HG03442 (cell line): ENCODE results near the gene GPS1.

ENCODE experiments used
- ATAC-seq: cut with Tn5 transposase; IDR thresholded peaks from one replicate; pipeline ENCODE4 v1.9.1; 2021; ENCODE audit warnings: mild to moderate bottlenecking, moderate library complexity; ENCODE audit not compliant: unreplicated experiment

GPS1 gene

DNA sequence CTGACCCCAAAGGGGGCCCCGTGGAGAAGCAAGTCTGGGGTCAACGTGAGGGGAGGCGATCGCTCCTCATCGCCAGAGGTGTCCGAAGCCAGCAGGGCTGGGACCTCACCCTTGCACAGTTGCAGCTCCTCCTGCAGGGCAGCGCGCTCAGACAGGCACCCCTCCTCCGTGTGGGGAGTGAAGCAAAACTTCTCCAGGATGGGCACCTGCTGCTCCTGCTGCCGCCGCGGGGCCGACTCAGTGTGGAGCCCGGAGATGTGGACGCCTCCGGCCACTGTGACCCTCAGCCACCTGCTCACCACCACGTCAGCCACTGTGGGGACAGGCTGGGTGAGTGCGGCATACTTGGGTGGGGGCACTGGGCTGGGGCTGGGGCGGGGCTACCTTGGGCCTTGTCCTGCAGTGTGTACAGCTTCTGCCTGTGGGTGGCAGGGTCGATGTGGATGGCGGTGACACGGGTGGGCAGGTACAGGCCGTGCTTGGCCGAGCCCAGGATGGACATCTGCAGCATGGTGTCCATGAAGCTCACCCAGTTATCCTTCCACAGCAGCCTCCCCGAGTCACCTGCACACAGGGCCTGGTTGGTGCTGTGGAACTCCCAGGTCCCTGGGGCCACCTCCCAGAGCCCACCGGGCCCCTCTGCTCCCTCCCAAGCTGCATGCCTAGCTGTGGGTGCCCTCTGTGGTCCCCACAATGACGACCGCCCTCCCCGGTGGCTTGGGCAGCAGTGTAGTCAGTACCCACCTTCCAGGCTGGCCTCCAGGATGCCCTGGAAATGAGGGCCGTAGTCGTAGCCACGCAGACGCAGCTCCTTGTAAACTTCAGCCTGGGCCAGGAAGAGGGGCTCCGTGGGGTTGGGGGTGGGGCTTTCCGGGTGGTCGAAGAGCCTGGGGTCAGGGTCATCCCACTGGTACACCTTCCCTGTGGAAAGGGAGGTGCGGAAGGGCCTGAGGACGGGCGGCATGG lies 35.5 kb downstream of the GPS1 start:
- no peak for ATAC-seq

DNA sequence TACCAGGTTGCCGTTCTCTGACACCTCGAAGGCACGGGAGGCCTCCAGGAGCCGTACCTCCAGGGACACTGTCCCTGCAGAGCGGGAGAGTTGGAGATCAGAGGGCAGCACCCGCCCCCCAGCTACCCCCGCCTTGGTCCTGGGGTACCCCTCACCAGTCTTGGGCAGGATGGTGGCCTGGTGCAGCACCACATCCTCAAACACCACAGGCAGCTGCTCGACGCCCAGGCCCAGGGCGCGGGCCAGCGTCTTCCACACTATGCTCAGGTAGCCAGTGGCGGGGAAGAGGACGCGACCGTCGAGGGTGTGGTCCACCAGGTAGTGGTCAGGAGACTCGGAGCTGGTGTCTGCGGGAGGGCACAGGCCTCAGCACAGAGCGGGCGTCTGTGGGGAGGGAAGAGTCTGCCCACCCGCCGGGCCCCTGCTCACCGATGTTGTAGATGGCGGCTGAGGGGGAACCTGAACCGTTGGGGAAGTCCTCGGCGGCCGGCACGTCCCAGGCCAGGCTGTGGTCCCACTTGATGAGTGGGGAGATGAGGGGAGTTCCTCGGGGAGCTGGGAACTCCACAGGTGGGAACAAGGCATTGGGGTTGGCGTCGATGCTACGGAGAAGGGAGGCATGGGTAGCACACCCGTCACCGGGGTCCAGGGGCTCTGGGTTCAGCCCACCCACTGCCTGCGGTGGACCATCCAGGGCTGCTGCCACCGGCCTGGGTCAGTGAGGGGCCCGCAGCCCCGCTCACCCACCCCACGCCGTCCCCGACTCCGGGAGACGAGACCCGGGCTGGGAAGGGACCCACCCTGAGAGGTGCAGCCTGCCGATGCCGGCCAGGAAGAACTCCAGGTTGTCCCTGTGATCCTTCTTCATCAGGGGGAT lies 36.5 kb downstream of the GPS1 start:
- no peak for ATAC-seq

- ATAC-seq: no peak
Measured at GRCh38 chr17:82088838-82089722, 37.4 kb downstream of the GPS1 start.

DNA sequence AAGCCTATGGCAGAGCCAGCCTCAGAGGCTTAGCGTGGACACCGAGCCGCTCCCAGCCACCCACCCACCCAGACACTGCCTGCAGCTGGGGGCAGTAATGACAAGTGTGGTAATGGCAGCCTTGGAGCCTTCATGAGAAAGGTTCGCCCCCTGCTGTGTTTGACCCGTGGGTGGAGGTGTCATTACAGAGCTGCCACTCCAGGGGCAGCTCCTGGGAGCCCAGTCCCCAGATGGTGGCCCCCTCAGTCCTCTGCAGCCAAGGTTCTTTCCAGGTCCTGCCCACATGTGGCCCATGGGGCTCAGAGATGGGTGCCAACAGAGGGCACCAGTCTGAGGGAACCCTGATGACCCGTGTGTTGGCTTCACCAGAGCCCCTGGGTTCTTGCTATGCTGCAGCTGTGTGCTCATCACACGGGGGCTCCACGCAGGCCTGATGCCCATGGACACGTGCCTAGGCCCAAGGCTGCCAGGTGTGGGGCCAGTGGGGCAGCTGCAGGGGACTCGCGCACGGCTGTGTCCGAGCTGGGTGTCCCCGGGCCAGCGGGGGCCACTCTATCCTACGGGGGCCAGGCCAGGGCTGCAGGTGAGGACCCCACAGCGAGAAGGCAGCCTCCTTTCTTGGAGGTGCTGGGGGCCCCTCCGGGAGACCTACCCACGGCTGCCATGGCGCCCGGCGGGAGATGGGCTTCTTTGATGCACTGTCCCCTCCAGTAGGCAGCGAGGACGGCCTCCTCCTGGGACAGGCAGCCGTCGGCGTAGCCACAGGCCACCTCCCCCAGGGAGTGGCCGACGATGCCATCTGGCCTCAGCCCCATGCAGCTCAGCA lies 38.2 kb downstream of the GPS1 start:
- ATAC-seq: no peak

DNA sequence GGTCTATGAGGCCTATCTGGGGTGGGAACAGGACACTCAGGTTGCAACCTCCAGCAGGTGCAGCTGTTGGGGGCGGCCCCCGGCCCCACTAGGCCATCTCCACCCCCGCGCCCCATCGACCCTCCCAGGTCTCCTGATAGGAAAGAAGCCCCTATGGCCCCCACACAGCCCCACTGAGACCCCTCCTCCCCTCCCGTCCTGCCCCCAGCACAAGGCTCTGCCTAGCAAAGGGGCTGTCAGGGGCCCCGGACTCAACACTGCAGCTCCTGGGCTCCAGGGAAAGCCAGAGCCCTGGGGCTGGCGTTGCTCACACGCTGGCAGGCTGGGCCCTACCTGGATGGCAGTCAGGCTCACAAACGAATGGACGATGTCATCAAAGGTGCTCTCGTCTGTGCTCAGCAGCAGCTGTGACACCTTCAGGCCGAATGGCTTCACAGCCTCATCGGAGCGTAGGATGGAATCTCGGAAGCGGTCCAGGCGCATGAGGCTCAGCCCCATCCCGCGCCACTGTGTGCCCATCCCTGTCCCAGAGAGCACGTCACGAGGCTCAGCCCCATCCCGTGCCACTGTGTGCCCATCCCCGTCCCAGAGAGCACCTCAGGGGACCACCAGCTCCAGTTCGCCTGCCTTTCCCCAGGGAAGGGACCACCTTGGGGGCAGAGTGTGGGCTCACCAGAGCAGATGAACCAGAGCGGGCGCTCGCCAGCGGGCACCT lies 39.0 kb downstream of the GPS1 start:
- no peak for ATAC-seq

DNA sequence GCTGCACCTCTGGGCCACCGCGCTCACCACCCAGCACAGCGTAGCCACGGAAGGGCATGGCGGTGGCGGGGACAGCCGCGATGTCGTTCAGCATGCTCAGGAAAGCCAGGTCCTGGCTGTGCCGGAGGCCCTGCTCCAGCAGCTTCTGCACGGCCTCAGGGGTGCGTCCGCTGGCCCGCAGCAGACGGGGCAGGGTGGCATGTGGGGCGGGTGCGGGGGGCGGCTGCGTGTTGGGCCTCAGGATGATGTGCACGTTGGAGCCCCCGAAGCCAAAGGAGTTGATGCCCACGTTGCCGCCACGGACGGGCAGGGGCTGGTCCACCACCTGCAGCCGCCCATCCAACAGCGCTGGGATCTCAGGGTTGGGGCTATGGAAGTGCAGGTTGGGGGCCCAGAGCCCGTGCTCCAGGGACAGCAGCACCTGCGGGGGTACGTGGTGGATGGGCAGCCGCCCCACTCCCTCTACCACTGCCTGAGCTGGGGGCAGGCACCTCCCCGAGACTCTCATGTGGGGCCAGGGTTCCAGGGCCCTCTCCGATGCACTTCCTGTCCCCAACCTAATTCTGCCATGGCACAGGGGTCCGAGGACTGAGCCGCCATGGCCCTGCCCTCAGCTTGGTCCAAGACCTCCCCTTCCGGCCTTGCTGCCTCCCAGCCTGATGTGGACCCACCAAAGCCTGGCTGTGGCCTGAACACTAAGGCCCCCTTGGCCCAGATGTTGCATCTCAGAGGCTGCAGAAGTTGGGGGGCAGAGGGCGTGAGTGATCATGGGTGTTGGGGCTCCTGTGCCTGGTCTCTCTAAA lies 39.8 kb downstream of the GPS1 start:
- no peak for ATAC-seq

- no peak for ATAC-seq
Measured at GRCh38 chr17:82092094-82092586, 40.4 kb downstream of the GPS1 start.

DNA sequence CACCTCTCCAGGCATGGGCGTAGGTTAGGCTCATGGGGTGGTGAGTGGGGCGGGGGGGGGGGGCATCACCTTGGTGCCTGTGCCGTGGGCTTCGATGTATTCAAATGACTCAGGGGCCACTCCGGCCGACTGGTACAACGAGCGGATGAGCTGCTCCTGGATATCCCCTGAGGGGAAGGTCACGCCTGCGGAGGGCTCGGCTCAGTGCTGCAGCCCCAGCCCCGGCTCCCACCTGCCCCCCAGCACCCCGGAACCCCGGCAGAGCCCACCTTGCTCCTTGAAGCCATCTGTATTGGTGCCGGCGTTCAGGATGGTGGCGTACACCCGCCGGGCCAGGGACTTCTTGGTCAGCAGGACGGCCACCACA lies 40.9 kb downstream of the GPS1 start:
- ATAC-seq: no peak

DNA sequence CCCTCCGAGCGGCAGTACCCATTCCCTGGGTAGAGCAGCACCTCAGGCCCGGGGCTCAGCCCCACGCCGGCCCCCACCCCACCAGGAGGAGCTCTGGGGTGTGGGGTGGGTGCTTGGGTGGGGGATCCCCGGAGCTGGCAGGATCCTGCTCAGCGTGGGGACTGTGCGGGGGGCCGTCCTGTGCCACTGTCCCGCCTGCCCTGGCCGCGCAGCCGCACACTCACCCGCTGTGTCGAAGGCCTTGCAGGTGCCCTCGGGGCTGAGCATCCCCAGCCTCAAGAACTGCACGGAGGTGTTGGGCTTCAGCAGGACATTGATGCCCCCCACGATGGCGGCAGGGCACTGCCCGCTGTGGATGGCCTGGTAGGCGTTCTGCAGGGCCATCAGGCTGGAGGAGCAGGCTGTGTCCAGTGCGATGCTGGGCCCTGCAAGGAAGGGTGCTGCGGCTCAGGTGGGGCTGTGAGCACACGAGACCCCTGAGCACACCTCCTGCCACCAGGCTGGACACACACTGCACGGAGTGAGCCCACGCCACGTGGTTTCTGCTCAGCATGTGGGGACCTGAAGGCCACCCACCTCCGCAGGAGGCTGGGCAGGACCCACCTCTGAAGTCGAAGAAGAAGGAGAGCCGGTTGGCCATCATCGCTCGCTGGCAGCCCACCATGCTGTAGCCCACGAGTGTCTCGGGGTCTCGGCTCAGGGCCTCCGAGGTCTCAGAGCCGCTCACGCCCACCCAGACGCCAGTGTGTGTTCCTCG lies 41.5 kb downstream of the GPS1 start:
- no peak for ATAC-seq

DNA sequence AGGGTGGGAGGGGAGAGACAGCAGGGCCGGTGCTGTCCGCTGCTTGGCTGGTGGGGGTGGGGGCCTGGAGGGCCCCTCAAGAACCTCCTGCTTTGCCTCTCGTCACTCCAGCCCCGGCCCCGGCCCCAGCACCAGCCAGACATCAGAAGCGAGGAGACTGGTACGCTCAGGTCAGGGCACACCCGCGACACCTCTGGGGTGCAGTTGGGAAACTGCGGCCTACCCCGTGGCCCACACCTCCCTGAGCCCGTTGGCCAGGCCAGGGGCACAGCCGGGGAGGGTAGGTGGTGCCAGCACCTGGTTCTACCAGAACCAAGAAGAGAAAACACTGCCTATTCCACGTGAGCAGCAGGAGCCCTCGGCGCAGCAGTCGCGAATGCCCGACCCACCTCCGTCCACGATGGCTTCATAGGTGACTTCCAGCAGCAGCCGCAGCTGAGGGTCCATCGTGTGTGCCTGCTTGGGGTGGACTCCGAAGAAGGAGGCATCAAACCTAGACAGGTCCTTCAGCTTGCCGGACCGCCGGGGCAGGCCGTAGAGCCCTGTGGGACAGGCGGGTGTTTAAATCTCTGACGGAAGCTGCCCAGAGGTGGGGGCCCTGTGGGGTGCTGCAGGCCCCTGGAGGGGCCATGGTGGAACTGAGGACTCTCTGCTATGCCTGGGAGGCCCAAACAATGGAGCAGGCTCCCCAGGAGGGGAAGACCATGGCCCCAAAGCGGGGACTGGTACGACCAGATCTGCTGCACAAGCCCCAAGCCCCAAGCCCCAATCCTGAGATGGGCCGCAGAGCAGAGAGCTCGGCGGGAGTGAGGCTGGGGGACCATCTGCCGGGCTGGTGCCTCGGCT lies 43.5 kb downstream of the GPS1 start:
- no peak for ATAC-seq

DNA sequence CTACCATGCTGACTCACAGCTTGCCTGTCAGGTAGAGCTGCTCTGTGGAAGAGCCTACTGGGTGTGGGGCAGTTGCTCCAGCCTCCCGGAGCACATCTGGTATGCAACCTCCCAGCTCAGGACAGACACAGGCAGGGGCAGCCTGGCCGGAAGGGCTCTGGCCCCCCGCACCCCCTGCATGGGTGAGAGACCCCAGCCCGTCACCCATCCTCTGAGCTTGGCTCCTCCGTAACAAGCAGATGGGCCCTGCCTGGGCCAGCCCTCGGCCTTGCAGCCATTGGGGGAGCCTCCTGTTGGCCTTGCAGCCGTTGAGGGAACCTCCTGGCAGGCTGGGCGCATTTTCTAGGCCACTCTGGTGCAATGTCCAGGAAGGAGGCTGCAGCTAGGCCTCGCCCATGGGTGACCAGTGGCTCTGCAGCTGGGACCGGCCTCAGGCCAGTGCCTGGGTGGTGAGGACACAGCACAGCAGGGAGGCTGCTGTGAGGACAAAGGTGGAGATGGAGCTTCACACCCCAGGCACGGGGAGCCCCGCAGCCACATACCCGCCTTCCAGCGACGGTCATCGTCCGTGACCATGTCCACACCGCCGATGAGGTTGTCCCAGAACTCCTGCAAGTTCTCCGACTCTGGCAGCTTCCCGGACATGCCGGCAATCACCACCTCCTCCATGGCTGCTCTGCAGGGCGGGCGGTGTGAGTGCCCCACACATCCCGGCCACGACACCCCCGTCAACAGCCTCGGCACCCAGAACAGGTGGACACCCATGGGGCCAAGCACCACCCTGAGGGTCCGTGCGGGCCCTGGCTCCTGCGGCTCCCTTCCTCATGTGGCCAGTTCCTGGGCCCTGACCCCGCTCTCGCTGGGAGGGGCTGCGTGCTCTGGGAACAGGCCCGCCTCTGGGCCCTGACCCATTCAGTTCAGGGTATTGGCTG lies 44.3 kb downstream of the GPS1 start:
- ATAC-seq: no peak

DNA sequence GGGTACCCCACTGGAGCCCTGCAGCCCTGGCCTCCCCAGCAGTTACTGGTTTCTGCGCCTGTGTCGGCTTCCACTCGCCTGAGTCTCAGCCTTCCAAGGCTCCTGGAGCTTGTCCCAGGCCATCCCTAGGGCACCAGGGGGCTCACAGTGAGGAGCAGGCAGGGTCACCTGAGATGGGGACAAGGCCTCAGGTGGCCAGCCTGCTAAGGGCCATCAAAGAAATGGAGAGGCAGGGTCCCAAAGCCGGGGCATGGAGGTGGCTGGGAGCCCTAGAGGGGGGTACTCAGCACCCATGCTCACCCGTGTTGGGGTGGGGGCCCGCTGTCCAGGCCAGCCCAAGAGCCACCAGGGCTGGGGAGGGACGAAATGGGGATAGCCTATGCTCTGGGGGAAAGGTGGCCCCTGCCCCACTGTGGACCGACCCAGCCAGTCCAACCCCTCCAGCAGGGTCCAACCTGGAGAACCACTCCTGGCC lies 45.0 kb downstream of the GPS1 start:
- no peak for ATAC-seq

- ATAC-seq: no peak
Measured at GRCh38 chr17:82097184-82097918, 45.7 kb downstream of the GPS1 start.

DNA sequence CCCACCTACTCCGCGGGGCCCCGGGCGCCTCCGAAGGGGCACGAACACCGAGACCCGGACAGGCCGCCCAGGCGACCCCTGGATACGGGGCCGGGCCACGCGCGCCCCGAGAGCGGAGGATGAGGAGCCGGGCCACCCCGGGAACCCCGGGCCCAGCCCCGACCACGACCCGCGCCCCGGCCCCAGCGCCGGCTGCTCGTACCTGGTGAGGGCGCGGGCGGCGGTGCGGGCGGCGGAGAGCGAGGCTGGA lies 46.1 kb downstream of the GPS1 start:
- no peak for ATAC-seq
